GM21576 (cell line): Measurements from ENCODE around the gene OSBPL3.
"Not testable (repeated sequence)": the region's sequence is repeated elsewhere in the genome, so short reads cannot be mapped to it uniquely, and the experiment has no call there.

Experiments
- ATAC-seq: cut with Tn5 transposase; IDR thresholded peaks from one replicate; pipeline ENCODE4 v1.9.1; 2021; ENCODE audit warnings: mild to moderate bottlenecking, moderate library complexity; ENCODE audit not compliant: unreplicated experiment

The OSBPL3 gene, protein sequence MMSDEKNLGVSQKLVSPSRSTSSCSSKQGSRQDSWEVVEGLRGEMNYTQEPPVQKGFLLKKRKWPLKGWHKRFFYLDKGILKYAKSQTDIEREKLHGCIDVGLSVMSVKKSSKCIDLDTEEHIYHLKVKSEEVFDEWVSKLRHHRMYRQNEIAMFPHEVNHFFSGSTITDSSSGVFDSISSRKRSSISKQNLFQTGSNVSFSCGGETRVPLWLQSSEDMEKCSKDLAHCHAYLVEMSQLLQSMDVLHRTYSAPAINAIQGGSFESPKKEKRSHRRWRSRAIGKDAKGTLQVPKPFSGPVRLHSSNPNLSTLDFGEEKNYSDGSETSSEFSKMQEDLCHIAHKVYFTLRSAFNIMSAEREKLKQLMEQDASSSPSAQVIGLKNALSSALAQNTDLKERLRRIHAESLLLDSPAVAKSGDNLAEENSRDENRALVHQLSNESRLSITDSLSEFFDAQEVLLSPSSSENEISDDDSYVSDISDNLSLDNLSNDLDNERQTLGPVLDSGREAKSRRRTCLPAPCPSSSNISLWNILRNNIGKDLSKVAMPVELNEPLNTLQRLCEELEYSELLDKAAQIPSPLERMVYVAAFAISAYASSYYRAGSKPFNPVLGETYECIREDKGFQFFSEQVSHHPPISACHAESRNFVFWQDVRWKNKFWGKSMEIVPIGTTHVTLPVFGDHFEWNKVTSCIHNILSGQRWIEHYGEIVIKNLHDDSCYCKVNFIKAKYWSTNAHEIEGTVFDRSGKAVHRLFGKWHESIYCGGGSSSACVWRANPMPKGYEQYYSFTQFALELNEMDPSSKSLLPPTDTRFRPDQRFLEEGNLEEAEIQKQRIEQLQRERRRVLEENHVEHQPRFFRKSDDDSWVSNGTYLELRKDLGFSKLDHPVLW

GRCh38 chr7:24979863-24980533, at the start of gene OSBPL3:
Gene OSBPL3, minus strand, starts transcription at chr7:24980178. Its CDS starts 87,706 bp downstream, at chr7:24892472.
- ATAC-seq = peak; percentile 62

- ATAC-seq = no peak
Observed at GRCh38 chr7:25029075-25029474, 49.1 kb upstream of the OSBPL3 start.

GRCh38 chr7:25028370-25029021, 48.5 kb upstream of the OSBPL3 start:
- ATAC-seq = no peak

DNA sequence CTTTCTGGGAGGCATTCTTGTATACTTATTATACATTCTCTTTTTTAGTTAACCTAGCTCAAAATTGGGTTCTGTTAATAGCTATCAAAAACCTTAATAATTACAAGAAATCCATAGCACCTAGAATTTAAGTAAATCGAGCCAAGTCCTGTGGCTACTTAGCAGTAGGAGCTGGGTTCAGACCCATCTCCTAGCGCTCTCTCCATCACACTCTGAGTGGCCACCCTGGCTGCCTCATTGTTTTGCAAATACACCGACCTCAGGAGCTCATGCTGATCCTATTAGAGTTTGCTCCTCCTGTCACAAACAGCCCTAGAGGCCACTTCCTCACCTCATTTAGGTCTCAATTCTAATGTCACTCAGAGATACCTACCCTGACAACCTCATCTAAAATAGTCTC, 46.2 kb upstream of the OSBPL3 start:
- no peak for ATAC-seq

DNA sequence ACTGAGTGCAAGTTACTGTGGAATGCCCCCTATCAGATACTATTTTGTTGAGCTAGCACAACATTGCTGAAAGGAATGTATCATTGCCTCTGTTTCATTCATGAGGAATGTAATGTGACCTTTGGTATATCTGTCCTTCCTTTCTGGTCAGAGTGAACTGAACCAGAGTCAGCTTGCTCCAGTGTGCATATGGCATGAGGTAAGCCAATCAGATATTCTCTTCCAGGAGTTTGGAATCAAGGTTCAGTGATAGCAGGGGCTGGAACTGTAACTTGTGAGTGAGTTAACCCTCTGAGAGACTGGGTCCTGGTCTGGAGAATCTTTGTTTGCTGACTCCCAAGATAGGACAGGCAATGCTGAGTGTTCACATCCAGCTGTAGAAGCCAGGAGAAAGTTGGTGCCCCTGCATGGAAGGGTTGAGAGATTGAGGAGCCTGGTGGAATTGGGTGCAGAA, 45.3 kb upstream of the OSBPL3 start:
- ATAC-seq = no peak

- no peak for ATAC-seq
Observed at GRCh38 chr7:25024066-25024465, 44.1 kb upstream of the OSBPL3 start.

GRCh38 chr7:25017671-25018070, 37.7 kb upstream of the OSBPL3 start:
- not testable (repeated sequence) for ATAC-seq

DNA sequence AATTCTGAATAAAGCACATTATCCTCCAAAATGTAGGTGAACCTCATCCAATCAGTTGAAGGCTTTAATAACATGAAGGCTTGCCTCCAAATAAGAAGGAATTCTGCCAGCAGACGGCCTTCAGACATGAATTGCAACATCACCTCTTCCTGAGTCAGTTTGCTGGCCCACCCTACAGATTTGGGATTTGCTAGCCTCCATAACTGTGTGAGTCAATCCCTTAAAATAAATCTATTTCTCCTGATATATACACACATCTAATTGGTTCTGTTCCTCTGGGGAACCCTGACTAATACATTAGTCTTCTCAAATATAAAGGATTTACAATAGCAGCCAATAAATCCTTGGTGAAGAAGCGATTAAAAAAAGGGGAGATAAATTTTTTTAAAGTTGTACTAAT, 34.8 kb upstream of the OSBPL3 start:
- no peak for ATAC-seq

GRCh38 chr7:25012710-25013109, 32.7 kb upstream of the OSBPL3 start:
- not testable (repeated sequence) for ATAC-seq

GRCh38 chr7:25012254-25012653, 32.3 kb upstream of the OSBPL3 start:
- no peak for ATAC-seq

DNA sequence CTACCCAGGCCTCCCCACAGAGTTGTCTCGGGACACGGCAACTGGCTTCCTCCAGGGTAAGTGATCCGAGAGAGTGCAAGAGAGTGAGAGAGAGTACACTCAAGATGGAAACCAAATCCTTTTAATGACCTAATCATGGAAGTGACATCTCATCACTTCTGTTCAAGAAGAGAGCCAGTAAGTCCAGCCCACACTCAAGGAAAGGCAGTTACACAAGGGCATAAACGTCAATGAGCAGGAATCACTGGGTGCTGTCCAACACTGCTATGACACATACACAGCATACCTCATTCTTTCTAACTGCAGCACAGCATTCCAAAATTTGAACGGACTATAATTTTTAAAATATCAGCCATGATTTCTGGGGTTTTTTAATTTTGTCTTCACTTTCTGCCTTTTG, 29.3 kb upstream of the OSBPL3 start:
- ATAC-seq = no peak

GRCh38 chr7:25007668-25008067, 27.7 kb upstream of the OSBPL3 start:
- no peak for ATAC-seq

DNA sequence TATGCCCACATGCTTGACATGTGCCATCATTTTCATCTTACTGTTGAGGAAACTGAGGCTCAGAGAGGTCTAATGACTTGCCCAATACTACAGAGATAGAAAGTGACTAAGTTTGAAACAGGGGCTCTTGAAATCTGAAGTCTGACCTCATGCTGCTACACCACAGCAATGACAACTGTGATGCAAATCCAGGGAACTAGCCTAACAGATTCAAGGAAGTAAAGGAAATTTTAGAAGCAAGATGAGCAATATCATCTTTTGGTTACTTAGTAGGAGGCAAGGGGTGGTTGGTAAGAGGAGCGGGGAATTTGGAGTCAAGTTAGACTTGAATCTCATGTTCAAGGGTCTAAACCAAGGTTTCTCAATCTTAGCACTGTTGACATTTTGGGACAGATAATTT, 26.3 kb upstream of the OSBPL3 start:
- ATAC-seq = no peak

GRCh38 chr7:25005658-25006057, 25.7 kb upstream of the OSBPL3 start:
- no peak for ATAC-seq

GRCh38 chr7:25002786-25003185, 22.8 kb upstream of the OSBPL3 start:
- ATAC-seq = no peak

DNA sequence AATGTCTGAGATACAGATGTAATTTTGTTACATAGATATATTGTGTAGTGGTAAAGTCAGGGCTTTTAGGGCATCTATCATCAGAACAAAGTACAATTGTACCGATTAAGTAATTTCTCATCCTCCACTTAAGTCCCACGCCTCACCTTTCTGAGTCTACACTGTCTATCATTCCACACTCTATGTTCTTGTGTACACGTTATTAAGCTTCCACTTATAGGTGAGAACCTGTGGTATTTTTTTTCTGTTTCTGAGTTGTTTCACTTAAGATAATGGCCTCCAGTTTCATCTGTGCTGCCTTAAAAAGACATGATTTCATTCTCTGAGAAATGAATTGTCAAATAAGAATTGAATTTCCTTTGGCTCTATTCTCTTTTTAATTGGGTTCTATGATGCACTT, 15.5 kb upstream of the OSBPL3 start:
- no peak for ATAC-seq

DNA sequence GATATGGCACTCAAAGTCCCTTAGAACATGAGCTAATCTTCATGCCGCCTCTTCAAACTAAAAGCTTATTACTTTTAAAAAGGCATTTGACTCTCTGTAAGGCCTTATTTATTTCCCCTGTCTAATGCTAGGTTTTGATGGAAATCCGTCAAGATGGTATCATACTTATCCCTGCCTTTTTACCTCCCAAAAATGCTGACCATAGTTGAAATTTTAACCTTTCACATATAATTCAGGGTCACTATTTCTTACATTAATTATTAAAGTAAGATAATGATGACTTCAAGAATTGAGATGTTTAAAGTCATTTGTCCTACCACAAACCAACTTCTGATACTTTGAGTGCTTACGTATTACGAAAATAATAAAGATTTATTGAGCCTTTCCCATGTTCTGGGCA, 12.3 kb upstream of the OSBPL3 start:
- ATAC-seq = no peak

GRCh38 chr7:24991353-24991752, 11.4 kb upstream of the OSBPL3 start:
- ATAC-seq = no peak

DNA sequence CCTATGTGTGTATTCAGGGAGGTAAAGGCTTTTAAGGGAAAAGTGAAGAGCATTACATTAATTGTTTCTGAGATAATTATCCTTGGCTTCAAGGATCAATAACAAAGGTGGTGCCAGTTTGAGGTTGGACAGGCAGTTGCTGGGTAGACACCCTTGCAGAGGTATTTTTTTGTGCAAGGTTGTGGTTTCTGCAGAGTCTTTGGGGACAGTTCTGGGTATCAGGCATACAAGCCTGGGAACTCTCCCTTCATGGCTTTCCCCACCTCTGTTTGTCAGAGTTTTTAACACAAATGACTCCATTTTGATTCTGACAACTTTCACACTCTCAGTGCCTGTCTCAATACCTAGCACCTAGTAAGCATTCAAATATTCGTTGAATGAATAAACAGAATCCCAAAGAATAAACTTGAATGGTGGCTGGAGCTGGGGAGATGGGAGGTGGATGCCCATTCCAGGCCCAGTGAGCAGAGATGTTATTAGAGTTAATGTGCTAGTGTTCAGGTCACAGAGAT, 7.4 kb upstream of the OSBPL3 start:
- no peak for ATAC-seq

DNA sequence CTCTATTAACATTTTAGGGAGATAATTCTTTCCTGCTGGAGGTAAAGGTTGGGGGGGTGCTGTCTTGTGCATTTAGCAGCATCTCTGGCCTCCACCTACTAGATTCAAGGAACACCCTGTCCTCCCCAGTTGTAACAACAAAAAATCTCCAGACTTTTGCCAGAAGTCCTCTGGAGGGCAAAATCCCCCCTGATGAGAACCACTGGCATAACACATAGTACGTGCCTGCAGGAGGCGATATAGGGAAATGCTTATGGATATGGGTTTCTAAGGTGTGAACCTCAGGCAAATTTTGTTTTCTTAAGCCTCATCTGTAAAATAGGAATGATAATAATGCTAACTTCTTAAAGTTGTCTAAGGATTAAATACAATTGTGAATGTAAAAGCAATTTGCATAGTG, 2.9 kb upstream of the OSBPL3 start:
- no peak for ATAC-seq
